ENCODE results near the gene SMAP1.
"Not testable (repeated sequence)": the region's sequence is repeated elsewhere in the genome, so short reads cannot be mapped to it uniquely, and the experiment has no call there.

Gene SMAP1

GRCh38 chr6:70740746-70741145 lies 73.1 kb downstream of the SMAP1 start:
- DNase-seq (ENCODE audit: low read depth in 3 of 3): not testable (repeated sequence)

DNA sequence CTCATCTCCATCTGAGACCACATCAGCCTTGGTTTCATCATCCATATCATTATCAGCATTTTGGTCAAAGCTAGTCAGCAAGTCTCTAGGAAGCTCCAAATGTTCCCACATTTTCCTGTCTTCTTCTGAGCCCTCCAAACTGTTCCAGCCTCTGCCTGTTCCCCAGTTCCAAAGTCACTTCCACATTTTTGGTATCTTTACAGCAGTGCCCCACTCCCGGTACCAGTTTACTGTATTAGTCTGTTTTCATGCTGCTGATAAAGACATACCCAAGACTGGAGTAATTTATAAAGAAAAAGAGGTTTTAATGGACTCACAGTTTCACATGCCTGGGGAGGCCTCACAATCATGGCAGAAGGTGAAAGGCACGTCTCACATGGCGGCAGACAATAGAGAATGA lies 74.8 kb downstream of the SMAP1 start:
- not testable (repeated sequence) for DNase-seq (ENCODE audit: low read depth in 3 of 3)

DNA sequence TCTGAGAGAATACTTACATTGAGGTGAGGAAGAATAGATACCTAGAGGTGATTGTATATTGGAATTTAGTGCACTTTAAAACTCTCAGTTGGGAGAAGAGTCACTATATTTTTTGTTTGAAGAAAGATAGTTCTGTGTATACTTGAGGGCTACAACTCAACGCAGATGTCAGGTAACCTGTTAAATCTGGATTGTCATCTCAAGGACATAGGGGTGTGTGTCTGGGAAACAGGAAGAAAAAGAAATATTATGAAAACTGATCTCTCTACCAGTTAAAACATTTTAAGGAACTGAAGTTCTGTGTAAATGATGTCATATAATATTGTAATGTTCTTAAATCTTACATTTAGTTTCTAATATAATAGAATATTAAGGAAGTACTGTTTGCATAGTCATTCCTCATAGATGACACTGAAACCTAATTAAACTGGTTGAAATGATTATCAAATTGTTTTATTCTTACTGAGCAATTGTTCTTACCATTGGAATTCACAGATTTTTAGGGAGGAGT lies 86.2 kb downstream of the SMAP1 start:
- DNase-seq (ENCODE audit: low read depth in 3 of 3): no peak

GRCh38 chr6:70758883-70759282 lies 91.2 kb downstream of the SMAP1 start:
- DNase-seq (ENCODE audit: low read depth in 3 of 3): no peak

- DNase-seq (ENCODE audit: low read depth in 3 of 3): no peak
These were observed 96.2 kb downstream of the SMAP1 start for GRCh38 chr6:70763754-70764510.

DNA sequence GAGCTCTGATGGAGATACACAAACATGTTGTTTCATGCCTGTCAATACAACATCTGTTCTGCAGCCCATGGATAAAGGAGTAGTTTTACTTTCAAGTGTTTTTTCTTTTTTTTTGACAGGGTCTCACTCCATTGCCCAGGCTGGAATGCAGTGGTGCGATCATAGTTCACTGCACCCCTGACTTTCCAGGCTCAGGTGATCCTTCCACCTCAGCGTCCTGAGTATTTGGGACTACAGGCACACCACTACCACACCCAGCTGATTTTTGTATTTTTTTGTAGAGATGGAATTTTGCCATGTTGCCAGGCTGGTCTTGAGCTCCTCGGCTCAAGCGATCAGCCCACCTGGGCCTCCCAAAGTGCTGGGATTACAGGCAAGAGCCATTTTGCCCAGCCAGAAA lies 97.0 kb downstream of the SMAP1 start:
- DNase-seq (ENCODE audit: low read depth in 3 of 3): no peak

- not testable (repeated sequence) for DNase-seq (ENCODE audit: low read depth in 3 of 3)
These were observed 103.7 kb downstream of the SMAP1 start for GRCh38 chr6:70771351-70771750.

GRCh38 chr6:70779934-70780333 lies 112.3 kb downstream of the SMAP1 start:
- no peak for DNase-seq (ENCODE audit: low read depth in 3 of 3)

DNA sequence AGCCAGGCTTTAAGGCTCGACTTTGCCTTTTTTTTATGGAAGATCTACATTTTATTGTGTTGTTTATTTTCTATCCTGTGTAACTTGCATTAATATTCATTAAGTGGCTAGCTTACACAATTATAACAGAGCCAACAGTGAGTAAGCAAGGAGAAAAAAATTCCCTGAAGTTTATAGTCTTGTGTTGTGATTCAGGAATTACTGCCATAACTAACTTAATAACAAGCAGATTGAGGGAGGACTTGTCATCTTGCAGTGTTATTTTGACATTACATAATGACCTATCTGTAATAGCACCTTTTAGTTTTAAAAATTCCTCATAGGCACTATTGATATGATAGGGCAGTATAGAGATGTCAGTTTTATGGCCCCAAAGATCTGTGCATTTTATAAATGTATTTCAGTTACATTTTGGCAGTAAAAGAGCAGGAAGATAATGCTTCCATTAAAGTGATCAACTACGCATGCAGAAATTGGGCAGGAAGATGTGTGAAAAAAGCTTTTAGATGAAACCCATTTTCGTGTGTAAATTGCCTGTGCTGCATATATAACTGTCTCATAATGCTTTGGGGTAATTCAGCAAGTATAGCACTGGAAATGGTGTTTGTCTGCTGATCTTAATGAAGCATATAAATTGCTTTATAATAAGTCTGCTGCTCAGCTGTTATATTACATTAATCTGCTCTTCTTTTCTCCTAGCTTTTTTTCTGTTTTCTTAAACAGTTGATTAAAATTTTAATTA lies 123.0 kb downstream of the SMAP1 start:
- DNase-seq (ENCODE audit: low read depth in 3 of 3): no peak

DNA sequence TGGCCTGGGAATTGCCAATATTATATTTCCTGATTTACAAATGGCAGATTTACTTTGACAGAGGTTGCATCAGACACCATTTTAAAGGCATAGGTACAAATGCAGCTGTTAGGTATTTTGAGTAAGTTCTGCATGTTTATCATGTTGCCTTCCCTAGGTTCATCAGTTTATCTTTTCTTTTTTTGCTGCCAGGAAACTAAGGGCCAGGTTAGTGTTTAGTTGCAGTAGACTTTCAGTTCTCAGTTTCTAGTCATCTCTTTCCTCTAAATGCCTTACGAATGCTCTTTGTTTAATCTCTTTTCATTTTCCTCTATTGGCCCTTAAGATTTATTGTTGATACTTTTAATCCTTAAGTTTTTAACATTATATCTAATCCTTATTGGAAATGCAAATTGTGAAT lies 129.9 kb downstream of the SMAP1 start:
- DNase-seq (ENCODE audit: low read depth in 3 of 3): no peak

DNA sequence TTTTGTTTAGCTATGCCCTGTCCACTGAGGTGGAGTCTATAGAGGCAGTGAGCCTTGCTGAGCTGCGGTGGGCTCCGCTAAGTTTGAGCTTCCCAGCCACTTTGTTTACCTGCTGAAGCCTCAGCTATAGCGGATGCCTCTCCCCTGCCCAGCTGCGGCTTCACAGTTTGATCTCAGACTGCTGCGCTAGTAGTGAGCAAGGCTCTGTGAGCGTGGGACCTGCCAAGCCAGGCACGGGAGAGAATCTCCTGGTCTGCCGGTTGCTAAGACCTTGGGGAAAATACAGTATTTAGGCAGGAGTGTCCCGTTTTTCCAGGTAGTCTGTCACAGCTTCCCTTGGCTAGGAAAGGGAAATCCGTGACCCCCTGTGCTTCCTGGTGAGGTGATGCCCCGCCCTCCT lies 138.4 kb downstream of the SMAP1 start:
- no peak for DNase-seq (ENCODE audit: low read depth in 3 of 3)

GRCh38 chr6:70811788-70812187 lies 144.1 kb downstream of the SMAP1 start:
- no peak for DNase-seq (ENCODE audit: low read depth in 3 of 3)

- no peak for DNase-seq (ENCODE audit: low read depth in 3 of 3)
These were observed 146.2 kb downstream of the SMAP1 start for GRCh38 chr6:70813885-70814284.

DNA sequence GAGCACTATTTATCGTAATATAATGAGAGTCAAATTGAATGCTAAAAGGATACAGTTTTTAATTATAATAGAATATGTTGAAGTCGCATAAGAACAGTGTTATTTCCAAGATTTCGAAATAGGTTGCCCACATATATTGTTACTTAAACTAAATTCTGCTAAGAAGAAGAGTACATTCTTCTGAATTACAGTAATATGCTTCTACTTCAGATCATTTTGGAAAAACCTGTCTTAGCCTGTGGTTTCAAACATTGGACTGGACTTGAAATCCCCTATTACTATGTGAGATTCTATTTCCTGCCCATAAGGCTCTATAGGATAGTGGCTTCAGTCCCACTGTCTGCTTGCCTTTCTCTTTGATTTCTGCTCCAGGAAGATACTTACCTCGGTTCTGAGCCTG lies 152.0 kb downstream of the SMAP1 start:
- no peak for DNase-seq (ENCODE audit: low read depth in 3 of 3)

DNA sequence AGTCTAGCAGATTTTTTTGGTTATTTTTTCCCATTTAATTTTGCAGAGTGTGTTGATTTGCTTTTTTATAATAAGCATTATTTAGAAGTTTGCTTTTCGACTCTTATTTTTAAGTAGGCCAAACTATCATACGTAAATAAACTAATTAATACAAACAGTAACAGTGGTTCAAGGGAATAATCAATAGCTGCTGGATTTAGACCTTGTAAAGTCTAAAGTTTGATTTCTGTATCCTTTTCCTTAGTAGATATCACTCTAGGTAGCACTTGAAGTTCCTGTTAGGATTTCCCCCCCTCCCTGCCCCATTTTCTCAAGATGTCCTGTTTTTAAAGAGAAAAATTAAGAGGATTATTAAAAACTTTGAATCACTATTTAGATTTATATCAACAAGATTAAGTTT lies 153.1 kb downstream of the SMAP1 start:
- no peak for DNase-seq (ENCODE audit: low read depth in 3 of 3)

DNA sequence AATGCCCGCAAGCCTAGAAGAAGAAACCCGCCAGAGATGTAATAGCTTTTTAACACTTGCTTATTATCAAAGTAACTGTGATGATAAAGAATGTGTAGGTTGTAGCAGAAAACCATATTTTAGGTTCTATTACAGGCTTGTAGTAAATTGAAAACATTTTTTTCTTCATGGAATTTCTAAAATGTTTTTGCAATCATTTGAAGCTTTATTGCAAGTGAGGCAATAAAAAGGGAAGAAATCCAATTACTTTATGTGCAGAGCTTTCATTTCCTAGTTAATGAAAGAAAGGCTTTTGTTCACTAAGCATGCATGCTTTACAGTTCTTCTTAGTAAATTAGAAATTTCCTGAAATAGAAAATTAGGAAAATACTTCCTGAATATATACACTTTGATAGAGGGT lies 154.1 kb downstream of the SMAP1 start:
- DNase-seq (ENCODE audit: low read depth in 3 of 3): no peak

DNA sequence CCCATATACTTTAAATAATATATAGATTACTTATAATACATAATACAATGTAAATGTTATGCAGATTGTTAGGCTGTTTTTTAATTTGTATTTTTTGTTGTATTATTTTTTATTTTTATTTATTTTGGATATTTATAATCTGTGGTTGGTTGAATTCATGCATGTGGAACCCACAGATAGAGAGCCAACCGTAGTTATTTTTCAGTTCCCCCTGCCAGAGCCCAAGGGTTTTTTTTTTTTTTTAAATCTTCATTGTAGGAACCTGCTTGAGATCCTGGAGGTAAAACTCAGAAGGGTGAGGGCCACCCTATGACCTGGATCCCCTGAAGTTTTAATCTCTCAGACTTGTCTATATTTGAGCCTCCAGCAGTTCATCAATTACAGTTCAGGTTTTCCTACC lies 156.0 kb downstream of the SMAP1 start:
- DNase-seq (ENCODE audit: low read depth in 3 of 3): no peak

DNA sequence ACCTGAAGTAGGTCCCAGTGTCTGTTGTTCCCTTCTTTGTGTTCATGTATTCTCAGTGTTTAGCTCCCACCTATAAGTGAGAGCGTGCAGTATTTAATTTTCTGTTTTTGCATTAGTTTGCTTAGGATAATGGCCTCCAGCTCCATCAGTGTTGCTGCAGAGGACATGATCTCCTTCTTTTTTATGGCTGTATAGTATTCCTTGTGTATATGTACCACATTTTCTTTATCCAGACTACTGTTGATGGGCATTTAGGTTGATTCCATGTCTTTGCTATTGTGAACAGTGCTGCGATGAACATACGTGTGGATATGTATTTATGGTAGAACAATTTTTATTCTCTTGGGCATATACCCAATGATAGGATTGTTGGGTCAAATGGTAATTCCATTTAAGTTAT lies 163.7 kb downstream of the SMAP1 start:
- no peak for DNase-seq (ENCODE audit: low read depth in 3 of 3)

DNA sequence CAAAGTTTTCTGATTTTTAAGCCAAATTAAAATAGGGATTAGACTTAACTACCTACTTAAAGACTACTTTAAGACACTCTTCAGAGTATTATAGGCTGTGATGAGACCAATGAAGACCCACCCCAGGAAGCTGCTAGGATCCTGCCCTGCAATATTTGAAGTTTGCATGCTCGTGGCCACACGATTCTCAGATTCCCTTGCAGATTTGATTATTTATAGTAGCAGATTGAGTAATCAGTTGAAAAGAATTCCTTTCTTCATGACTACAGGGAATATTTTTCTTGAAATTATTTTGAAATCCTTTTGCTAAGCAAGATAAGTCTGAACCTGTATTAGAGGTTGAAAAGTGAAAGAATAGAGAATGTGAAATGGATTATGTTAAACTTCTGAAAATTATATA lies 166.8 kb downstream of the SMAP1 start:
- no peak for DNase-seq (ENCODE audit: low read depth in 3 of 3)

GRCh38 chr6:70838907-70839285 lies 171.2 kb downstream of the SMAP1 start:
- no peak for DNase-seq (ENCODE audit: low read depth in 3 of 3)

DNA sequence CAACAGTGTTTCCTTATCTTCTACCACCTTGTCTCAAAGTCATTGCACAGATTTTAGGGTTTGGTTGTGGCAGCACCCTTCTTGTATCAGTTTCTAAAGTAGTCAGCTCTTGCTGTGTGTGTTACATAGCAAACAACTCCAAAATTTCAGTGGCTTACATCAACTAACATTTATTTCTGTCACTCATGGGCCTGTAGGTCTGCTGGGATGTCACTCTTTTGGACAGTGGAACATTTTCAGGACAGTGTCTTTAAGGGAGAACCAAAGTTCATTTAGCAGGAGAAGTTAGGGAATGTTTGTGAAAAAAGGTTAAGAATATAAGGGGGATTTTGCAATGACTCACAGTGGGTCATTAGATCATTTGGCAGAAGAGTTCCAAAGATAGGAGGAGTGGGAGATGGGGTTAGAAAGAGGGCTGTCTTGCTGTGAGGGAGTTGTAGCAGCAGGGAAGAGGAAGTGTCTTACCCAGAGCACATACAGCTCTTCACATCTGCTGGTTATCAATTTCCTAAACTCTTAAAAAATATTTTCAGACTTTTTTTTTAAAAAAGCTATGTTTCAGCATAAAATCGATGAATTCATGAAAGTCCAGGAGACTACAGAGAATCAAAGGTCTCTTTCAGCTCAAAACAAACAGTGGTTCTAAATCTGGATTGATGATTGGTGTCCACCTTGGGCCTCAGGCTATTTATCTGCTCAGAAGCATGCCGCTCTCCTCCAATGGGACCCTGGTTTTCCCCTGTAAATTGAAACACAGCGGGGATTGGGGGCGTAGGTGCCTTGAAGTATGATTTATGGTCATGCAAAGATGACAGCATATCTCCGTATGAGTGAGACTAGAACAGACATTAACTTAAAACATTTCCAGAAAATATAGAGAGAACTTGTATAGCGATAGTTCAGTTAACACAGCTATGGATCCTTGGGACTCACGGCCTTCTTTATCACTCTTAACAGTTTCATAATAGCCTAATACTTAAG lies 171.9 kb downstream of the SMAP1 start:
- DNase-seq (ENCODE audit: low read depth in 3 of 3): no peak

DNA sequence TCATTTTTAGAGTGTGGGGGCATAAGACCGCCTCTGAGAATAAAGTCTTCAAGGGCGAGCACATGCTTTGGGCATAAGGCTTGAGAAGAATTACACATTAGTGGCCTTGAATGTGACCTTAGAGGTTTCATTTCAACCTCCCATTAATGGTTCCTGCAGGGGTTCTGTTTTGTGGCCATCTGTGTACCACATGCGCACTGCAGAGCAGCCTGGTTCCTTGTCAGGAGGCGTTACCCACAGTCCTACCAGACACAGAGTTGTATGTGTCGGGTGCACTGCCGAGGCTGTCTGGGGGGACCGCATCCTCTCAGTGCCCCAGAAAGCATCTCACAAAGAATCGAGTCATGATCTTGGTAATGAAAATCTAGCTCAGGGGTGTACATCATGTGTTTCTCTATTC lies 173.4 kb downstream of the SMAP1 start:
- no peak for DNase-seq (ENCODE audit: low read depth in 3 of 3)
